ENCODE data around the gene NEK1. TPM values are rescaled to one million over a fixed set of nuclear protein-coding genes. Genes with fewer than 3 reads are reported as not detected.

Gene NEK1
- polyA plus RNA-seq, 4 donors: 2.7 to 8.1 (median 3.6) TPM

DNA sequence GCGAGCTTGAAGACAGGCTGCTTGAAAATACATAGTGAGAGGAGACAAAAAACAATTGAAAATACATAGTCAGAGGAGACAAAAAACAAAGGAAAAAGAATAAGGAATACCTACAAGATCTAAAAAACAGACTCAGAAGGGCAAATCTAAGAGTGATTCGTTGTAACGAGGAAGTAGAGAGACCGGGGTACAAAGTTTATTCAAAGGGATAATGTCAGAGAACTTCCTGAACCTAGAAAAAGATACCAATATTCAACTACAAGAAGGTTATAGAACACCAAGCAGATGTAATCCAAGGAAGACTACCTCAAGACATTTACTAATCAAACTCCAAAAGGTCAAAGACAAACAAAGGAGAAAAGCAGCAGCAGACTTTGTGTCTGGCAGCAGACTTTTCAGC, 165.6 kb downstream of the NEK1 start:
- FAIRE-seq (peak; percentile 23), DNase-seq (peak in 1 of 2 donors; percentile 76)

DNA sequence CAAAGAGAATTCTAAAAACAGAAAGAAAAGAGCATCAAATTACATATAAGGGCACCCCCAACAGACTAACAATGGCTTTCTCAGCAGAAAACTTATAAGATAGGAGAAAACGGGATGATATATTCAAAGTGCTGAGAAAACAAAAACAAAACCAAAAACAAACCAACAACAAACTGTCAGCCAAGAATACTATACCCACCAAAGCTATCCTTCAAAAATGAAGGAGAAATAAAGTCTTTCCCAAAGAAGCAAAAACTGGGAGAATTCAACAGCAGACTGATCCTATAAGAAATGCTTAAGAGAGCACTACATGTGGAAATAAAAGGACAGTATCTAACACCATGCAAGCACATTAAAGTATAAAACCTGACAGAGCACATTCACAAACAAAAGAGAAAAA, 168.6 kb downstream of the NEK1 start:
- no peak for FAIRE-seq
- peaks cover 0 to 21% of the 10 kb centered on the region in 2 donors for H3K9me3 ChIP-seq (ENCODE audit: control insufficient read depth in 2 of 2, insufficient read depth in 1 of 2, low read depth in 1 of 2, low read length in 1 of 2)
- no peaks in the 10 kb centered on the region for H3K27me3 ChIP-seq (ENCODE audit: control insufficient read depth in 3 of 3, insufficient read depth in 3 of 3, low read length in 3 of 3)
- H3K4me3 ChIP-seq (ENCODE audit: low read depth in 1 of 3, low read length in 3 of 3): no peak overlapping the region
- H3K27ac ChIP-seq (ENCODE audit: low read depth in 1 of 3, low read length in 2 of 3): no peak overlapping the region
- H3K4me1 ChIP-seq (ENCODE audit: control insufficient read depth in 3 of 3, insufficient read depth in 2 of 3, low read depth in 1 of 3, low read length in 2 of 3): no peaks in the 10 kb centered on the region
- peaks cover 0 to 10% (median 0%) of the 10 kb centered on the region in 3 donors for H3K36me3 ChIP-seq (ENCODE audit: control insufficient read depth in 3 of 3, insufficient read depth in 2 of 3, low read depth in 1 of 3, low read length in 3 of 3)
- DNase-seq: no peak
- 87 to 96% (median 90%) methylated on average over 1 of the region's 1 CpG for WGBS, 3 donors

More for the DNA sequence above, 165.6 kb downstream of the NEK1 start:
- WGBS, 3 donors: 38 to 80% (median 71%) methylated on average over 4 of the region's 4 CpGs
- peaks cover 0 to 27% of the 10 kb centered on the region in 2 donors for H3K9me3 ChIP-seq (ENCODE audit: control insufficient read depth in 2 of 2, insufficient read depth in 1 of 2, low read depth in 1 of 2, low read length in 1 of 2)
- H3K27ac ChIP-seq (ENCODE audit: low read depth in 1 of 3, low read length in 2 of 3): no peak overlapping the region
- H3K36me3 ChIP-seq (ENCODE audit: control insufficient read depth in 3 of 3, insufficient read depth in 2 of 3, low read depth in 1 of 3, low read length in 3 of 3): peaks cover 0 to 12% (median 0%) of the 10 kb centered on the region in 3 donors
- no peaks in the 10 kb centered on the region for H3K4me1 ChIP-seq (ENCODE audit: control insufficient read depth in 3 of 3, insufficient read depth in 2 of 3, low read depth in 1 of 3, low read length in 2 of 3)
- no peak overlapping the region for H3K4me3 ChIP-seq (ENCODE audit: low read depth in 1 of 3, low read length in 3 of 3)
- H3K27me3 ChIP-seq (ENCODE audit: control insufficient read depth in 3 of 3, insufficient read depth in 3 of 3, low read length in 3 of 3): no peaks in the 10 kb centered on the region

DNA sequence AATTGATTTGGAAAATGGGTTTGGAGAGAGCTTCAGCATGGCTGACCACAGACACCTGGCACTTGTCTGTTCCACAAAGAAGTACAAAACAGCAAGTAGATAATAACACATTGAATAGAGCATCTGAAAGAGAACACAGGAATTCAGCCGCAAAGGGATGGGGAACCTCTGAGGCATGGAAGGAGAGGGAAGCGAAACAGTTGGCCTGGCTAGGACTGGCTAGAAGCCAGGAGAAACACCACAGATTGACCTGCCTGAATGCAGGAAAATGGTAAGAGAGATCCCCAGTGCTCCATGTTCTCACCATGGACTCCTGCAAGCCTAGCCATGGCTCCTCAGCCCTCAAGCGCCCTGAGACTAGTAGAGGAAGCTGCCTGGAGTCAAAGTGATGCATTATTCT, 171.9 kb downstream of the NEK1 start:
- FAIRE-seq (no peak), DNase-seq (no peak)
- H3K27ac ChIP-seq (ENCODE audit: low read depth in 1 of 3, low read length in 2 of 3): no peak overlapping the region
- 89 to 94% (median 93%) methylated on average over 3 of the region's 3 CpGs for WGBS, 3 donors
- H3K9me3 ChIP-seq (ENCODE audit: control insufficient read depth in 2 of 2, insufficient read depth in 1 of 2, low read depth in 1 of 2, low read length in 1 of 2): peaks cover 0 to 13% of the 10 kb centered on the region in 2 donors
- peaks cover 0 to 3% (median 0%) of the 10 kb centered on the region in 3 donors for H3K36me3 ChIP-seq (ENCODE audit: control insufficient read depth in 3 of 3, insufficient read depth in 2 of 3, low read depth in 1 of 3, low read length in 3 of 3)
- H3K27me3 ChIP-seq (ENCODE audit: control insufficient read depth in 3 of 3, insufficient read depth in 3 of 3, low read length in 3 of 3): no peaks in the 10 kb centered on the region
- no peak overlapping the region for H3K4me3 ChIP-seq (ENCODE audit: low read depth in 1 of 3, low read length in 3 of 3)
- peaks cover 0 to 7% (median 2%) of the 10 kb centered on the region in 3 donors for H3K4me1 ChIP-seq (ENCODE audit: control insufficient read depth in 3 of 3, insufficient read depth in 2 of 3, low read depth in 1 of 3, low read length in 2 of 3)

- Histone ChIP-seq H3K4me1 (ENCODE audit: control insufficient read depth in 3 of 3, insufficient read depth in 2 of 3, low read depth in 1 of 3, low read length in 2 of 3) (peaks cover 0 to 7% (median 2%) of the 10 kb centered on the region in 3 donors), H3K9me3 (ENCODE audit: control insufficient read depth in 2 of 2, insufficient read depth in 1 of 2, low read depth in 1 of 2, low read length in 1 of 2) (peaks cover 0 to 6% of the 10 kb centered on the region in 2 donors), H3K36me3 (ENCODE audit: control insufficient read depth in 3 of 3, insufficient read depth in 2 of 3, low read depth in 1 of 3, low read length in 3 of 3) (peaks cover 0 to 3% (median 0%) of the 10 kb centered on the region in 3 donors), H3K27ac (ENCODE audit: low read depth in 1 of 3, low read length in 2 of 3) (no peak overlapping the region), H3K27me3 (ENCODE audit: control insufficient read depth in 3 of 3, insufficient read depth in 3 of 3, low read length in 3 of 3) (no peaks in the 10 kb centered on the region), H3K4me3 (ENCODE audit: low read depth in 1 of 3, low read length in 3 of 3) (no peak overlapping the region)
- DNase-seq: peak; percentile 12 to 14
- 18 to 44% (median 21%) methylated on average over 1 of the region's 1 CpG for WGBS, 3 donors
- FAIRE-seq: no peak
Observed at GRCh38 chr4:169439244-169439643, 173.1 kb downstream of the NEK1 start.

- Histone ChIP-seq H3K36me3 (ENCODE audit: control insufficient read depth in 3 of 3, insufficient read depth in 2 of 3, low read depth in 1 of 3, low read length in 3 of 3) (peaks cover 0 to 3% (median 0%) of the 10 kb centered on the region in 3 donors), H3K4me1 (ENCODE audit: control insufficient read depth in 3 of 3, insufficient read depth in 2 of 3, low read depth in 1 of 3, low read length in 2 of 3) (peaks cover 0 to 7% (median 2%) of the 10 kb centered on the region in 3 donors), H3K9me3 (ENCODE audit: control insufficient read depth in 2 of 2, insufficient read depth in 1 of 2, low read depth in 1 of 2, low read length in 1 of 2) (peaks cover 0 to 5% of the 10 kb centered on the region in 2 donors), H3K27ac (ENCODE audit: low read depth in 1 of 3, low read length in 2 of 3) (peak overlapping the region in 1 of 3 donors; percentile 26), H3K27me3 (ENCODE audit: control insufficient read depth in 3 of 3, insufficient read depth in 3 of 3, low read length in 3 of 3) (no peaks in the 10 kb centered on the region), H3K4me3 (ENCODE audit: low read depth in 1 of 3, low read length in 3 of 3) (no peak overlapping the region)
- WGBS, 3 donors: 12 to 58% (median 26%) methylated on average over 2 of the region's 2 CpGs
- FAIRE-seq (peak; percentile 74), DNase-seq (peak; percentile 70 to 83)
Observed at GRCh38 chr4:169438057-169438480, 174.3 kb downstream of the NEK1 start.

DNA sequence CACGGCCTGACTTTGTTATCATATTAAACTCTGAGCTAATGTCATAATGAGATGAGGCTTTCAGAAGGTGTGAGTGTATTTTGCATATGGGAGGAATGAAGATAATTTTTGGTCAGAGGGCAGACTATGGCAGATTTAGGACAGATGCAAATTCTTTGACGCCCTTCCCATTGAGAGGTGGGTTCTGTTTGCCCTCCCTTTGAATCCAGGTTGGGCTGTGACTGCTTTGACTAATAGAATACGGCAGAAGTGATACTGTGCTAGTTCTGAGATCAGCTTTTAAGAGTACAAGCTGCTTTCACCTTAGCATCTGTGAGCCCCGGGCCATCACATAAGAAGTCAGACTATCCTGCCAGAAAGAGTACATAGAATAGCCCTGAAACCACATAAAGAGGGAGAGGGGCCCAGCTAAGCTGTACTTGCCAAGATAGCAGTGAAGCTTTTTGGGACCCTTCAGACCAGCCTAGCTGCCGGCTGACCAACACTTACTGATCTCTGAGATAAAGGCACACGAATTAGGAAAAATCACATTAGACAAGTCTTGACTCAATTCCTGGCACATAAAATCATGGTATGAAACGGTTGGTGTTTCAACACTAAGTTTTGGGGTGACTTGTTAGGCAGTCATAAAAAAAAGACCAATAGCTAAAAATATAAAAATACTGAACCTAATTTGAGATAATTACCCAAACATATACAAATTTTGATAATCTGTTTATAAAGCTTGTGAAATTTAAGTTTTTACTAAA, 174.9 kb downstream of the NEK1 start:
- Histone ChIP-seq H3K4me3 (ENCODE audit: low read depth in 1 of 3, low read length in 3 of 3) (no peak overlapping the region), H3K27me3 (ENCODE audit: control insufficient read depth in 3 of 3, insufficient read depth in 3 of 3, low read length in 3 of 3) (no peaks in the 10 kb centered on the region), H3K27ac (ENCODE audit: low read depth in 1 of 3, low read length in 2 of 3) (peak overlapping the region in 1 of 3 donors; percentile 26), H3K4me1 (ENCODE audit: control insufficient read depth in 3 of 3, insufficient read depth in 2 of 3, low read depth in 1 of 3, low read length in 2 of 3) (peaks cover 0 to 7% (median 2%) of the 10 kb centered on the region in 3 donors), H3K36me3 (ENCODE audit: control insufficient read depth in 3 of 3, insufficient read depth in 2 of 3, low read depth in 1 of 3, low read length in 3 of 3) (peaks cover 0 to 8% (median 0%) of the 10 kb centered on the region in 3 donors), H3K9me3 (ENCODE audit: control insufficient read depth in 2 of 2, insufficient read depth in 1 of 2, low read depth in 1 of 2, low read length in 1 of 2) (no peaks in the 10 kb centered on the region)
- FAIRE-seq (no peak), DNase-seq (peak in 1 of 2 donors; percentile 15)
- 49 to 67% (median 65%) methylated on average over 7 of the region's 7 CpGs for WGBS, 3 donors

- peaks cover 0 to 7% (median 2%) of the 10 kb centered on the region in 3 donors for H3K4me1 ChIP-seq (ENCODE audit: control insufficient read depth in 3 of 3, insufficient read depth in 2 of 3, low read depth in 1 of 3, low read length in 2 of 3)
- H3K4me3 ChIP-seq (ENCODE audit: low read depth in 1 of 3, low read length in 3 of 3): no peak overlapping the region
- peaks cover 0 to 8% (median 0%) of the 10 kb centered on the region in 3 donors for H3K36me3 ChIP-seq (ENCODE audit: control insufficient read depth in 3 of 3, insufficient read depth in 2 of 3, low read depth in 1 of 3, low read length in 3 of 3)
- H3K27me3 ChIP-seq (ENCODE audit: control insufficient read depth in 3 of 3, insufficient read depth in 3 of 3, low read length in 3 of 3): no peaks in the 10 kb centered on the region
- no peak for DNase-seq
- no peak overlapping the region for H3K27ac ChIP-seq (ENCODE audit: low read depth in 1 of 3, low read length in 2 of 3)
- no peak for FAIRE-seq
- no peaks in the 10 kb centered on the region for H3K9me3 ChIP-seq (ENCODE audit: control insufficient read depth in 2 of 2, insufficient read depth in 1 of 2, low read depth in 1 of 2, low read length in 1 of 2)
Observed at GRCh38 chr4:169436734-169437133, 175.6 kb downstream of the NEK1 start.

GRCh38 chr4:169428376-169428775, 184.0 kb downstream of the NEK1 start:
- Histone ChIP-seq H3K4me3 (ENCODE audit: low read depth in 1 of 3, low read length in 3 of 3) (no peak overlapping the region), H3K4me1 (ENCODE audit: control insufficient read depth in 3 of 3, insufficient read depth in 2 of 3, low read depth in 1 of 3, low read length in 2 of 3) (no peaks in the 10 kb centered on the region), H3K27ac (ENCODE audit: low read depth in 1 of 3, low read length in 2 of 3) (no peak overlapping the region), H3K27me3 (ENCODE audit: control insufficient read depth in 3 of 3, insufficient read depth in 3 of 3, low read length in 3 of 3) (no peaks in the 10 kb centered on the region), H3K9me3 (ENCODE audit: control insufficient read depth in 2 of 2, insufficient read depth in 1 of 2, low read depth in 1 of 2, low read length in 1 of 2) (no peaks in the 10 kb centered on the region), H3K36me3 (ENCODE audit: control insufficient read depth in 3 of 3, insufficient read depth in 2 of 3, low read depth in 1 of 3, low read length in 3 of 3) (peaks cover 0 to 11% (median 0%) of the 10 kb centered on the region in 3 donors)
- DNase-seq (no peak), FAIRE-seq (no peak)
- 62 to 75% (median 63%) methylated on average over 3 of the region's 3 CpGs for WGBS, 3 donors
